HG02759 (cell line): Measurements from ENCODE around the gene TMEM269.

ENCODE experiments used
- ATAC-seq: cut with Tn5 transposase; IDR thresholded peaks from one replicate; pipeline ENCODE4 v1.9.1; 2021; ENCODE audit warnings: mild to moderate bottlenecking, moderate library complexity; ENCODE audit not compliant: unreplicated experiment

TMEM269 gene

GRCh38 chr1:42846257-42847110 lies 61.7 kb downstream of the TMEM269 start, which contains the start of gene ZNF691:
TSS of gene ZNF691 (plus strand) at chr1:42846613. CDS start at chr1:42849659, 3,046 bp downstream.
- ATAC-seq: peak; percentile 90

- ATAC-seq: no peak
These were observed 62.4 kb downstream of the TMEM269 start for GRCh38 chr1:42847111-42847595.

- no peak for ATAC-seq
These were observed 63.1 kb downstream of the TMEM269 start for GRCh38 chr1:42847721-42848460.

GRCh38 chr1:42848823-42849537 lies 64.2 kb downstream of the TMEM269 start:
- no peak for ATAC-seq

- ATAC-seq: no peak
These were observed 65.2 kb downstream of the TMEM269 start for GRCh38 chr1:42849944-42850343.
